Erythroblast (primary cell): ENCODE measurements around the gene CMBL.

Experiments used
- GATA1 ChIP-seq: IDR thresholded peaks from 2 replicates; pipeline ENCODE4 v1.6.1; 2011; ENCODE audit warnings: low read depth, mild to moderate bottlenecking, control low read depth, low read length, moderate library complexity
- POLR2A ChIP-seq: IDR thresholded peaks from 2 replicates; pipeline ENCODE4 v1.6.1; 2011; ENCODE audit warnings: mild to moderate bottlenecking, low read length

- TF ChIP-seq POLR2A = no peak
- TF ChIP-seq GATA1 = no peak
These were observed 10.4 kb upstream of the CMBL start for GRCh38 chr5:10317825-10318682.
